Raji (cell line): Measurements from ENCODE around the gene EPYC.

Experiments used
- POLR2A ChIP-seq: IDR thresholded peaks from 2 replicates; pipeline ENCODE4 v1.6.1; 2011; ENCODE audit warnings: low read depth, low read length, control low read depth; ENCODE audit not compliant: insufficient read depth

The EPYC gene

GRCh38 chr12:90970911-90971310 lies 33.9 kb downstream of the EPYC start:
- no peak for TF ChIP-seq POLR2A

GRCh38 chr12:90970471-90970870 lies 34.3 kb downstream of the EPYC start:
- no peak for TF ChIP-seq POLR2A

GRCh38 chr12:90969851-90970250 lies 34.9 kb downstream of the EPYC start:
- TF ChIP-seq POLR2A, result no peak

GRCh38 chr12:90969346-90969745 lies 35.4 kb downstream of the EPYC start:
- TF ChIP-seq POLR2A, result no peak

- TF ChIP-seq POLR2A, result no peak
Observed at GRCh38 chr12:90965204-90965603, 39.6 kb downstream of the EPYC start.

GRCh38 chr12:90964616-90965015 lies 40.2 kb downstream of the EPYC start:
- TF ChIP-seq POLR2A, result no peak

GRCh38 chr12:90963946-90964345 lies 40.8 kb downstream of the EPYC start:
- no peak for TF ChIP-seq POLR2A

GRCh38 chr12:90961154-90961553 lies 43.6 kb downstream of the EPYC start:
- no peak for TF ChIP-seq POLR2A

- no peak for TF ChIP-seq POLR2A
Observed at GRCh38 chr12:90959538-90960139, 45.1 kb downstream of the EPYC start.

- TF ChIP-seq POLR2A, result no peak
Observed at GRCh38 chr12:90959032-90959431, 45.7 kb downstream of the EPYC start.

- TF ChIP-seq POLR2A, result no peak
Observed at GRCh38 chr12:90958347-90958746, 46.4 kb downstream of the EPYC start.

GRCh38 chr12:90954921-90955320 lies 49.9 kb downstream of the EPYC start, which contains the start of gene CCER1:
Gene CCER1 (minus strand): TSS chr12:90955176. CDS start chr12:90954742, 434 bp downstream.
- no peak for TF ChIP-seq POLR2A

GRCh38 chr12:90954428-90954827 lies 50.3 kb downstream of the EPYC start:
- TF ChIP-seq POLR2A, result no peak

- TF ChIP-seq POLR2A, result no peak
Observed at GRCh38 chr12:90953956-90954421, 50.8 kb downstream of the EPYC start.

GRCh38 chr12:90951432-90952105 lies 53.2 kb downstream of the EPYC start:
- no peak for TF ChIP-seq POLR2A

GRCh38 chr12:90947869-90948268 lies 56.9 kb downstream of the EPYC start:
- TF ChIP-seq POLR2A, result no peak
